Activated T-helper 17 cell treated with anti-CD3 and anti-CD28 coated beads, Interleukin-2, amount 50 U/mL, for 72 hours (primary cell): ENCODE measurements around the gene CENPB. TPM values are rescaled to one million over a fixed set of nuclear protein-coding genes. Genes with fewer than 3 reads are reported as not detected.

ENCODE experiments used
- ATAC-seq: fragments of 150-1000 bp; cut with Tn5 transposase; replicated peaks from 2 replicates; pipeline ENCODE4 v1.10.0; 2021; ENCODE audit warnings: mild to moderate bottlenecking, moderate library complexity
- H3K27ac Mint-ChIP-seq: one replicate; pipeline ENCODE4 v1.8.0; 2022; ENCODE audit warnings: mixed read lengths
- H3K27me3 Mint-ChIP-seq: one replicate; pipeline ENCODE4 v1.8.0; 2022; ENCODE audit warnings: mixed read lengths
- H3K36me3 Mint-ChIP-seq: one replicate; pipeline ENCODE4 v1.8.0; 2022; ENCODE audit warnings: low read depth, mild to moderate bottlenecking, mixed read lengths
- H3K4me1 Mint-ChIP-seq: one replicate; pipeline ENCODE4 v1.8.0; 2022; ENCODE audit warnings: mixed read lengths
- H3K4me3 Mint-ChIP-seq: one replicate; pipeline ENCODE4 v1.8.0; 2022; ENCODE audit warnings: mild to moderate bottlenecking, mixed read lengths
- H3K9me3 Mint-ChIP-seq: one replicate; pipeline ENCODE4 v1.8.0; 2022; ENCODE audit warnings: mixed read lengths
- total RNA-seq, 2 donors: library from RNA; stranded (reverse); gene quantifications; one replicate each; pipeline ENCODE4 v1.2.3, GENCODE V29; 2022

The CENPB gene
- total RNA-seq, 2 donors from 2014 or later = 42.3 to 82.1 TPM

DNA sequence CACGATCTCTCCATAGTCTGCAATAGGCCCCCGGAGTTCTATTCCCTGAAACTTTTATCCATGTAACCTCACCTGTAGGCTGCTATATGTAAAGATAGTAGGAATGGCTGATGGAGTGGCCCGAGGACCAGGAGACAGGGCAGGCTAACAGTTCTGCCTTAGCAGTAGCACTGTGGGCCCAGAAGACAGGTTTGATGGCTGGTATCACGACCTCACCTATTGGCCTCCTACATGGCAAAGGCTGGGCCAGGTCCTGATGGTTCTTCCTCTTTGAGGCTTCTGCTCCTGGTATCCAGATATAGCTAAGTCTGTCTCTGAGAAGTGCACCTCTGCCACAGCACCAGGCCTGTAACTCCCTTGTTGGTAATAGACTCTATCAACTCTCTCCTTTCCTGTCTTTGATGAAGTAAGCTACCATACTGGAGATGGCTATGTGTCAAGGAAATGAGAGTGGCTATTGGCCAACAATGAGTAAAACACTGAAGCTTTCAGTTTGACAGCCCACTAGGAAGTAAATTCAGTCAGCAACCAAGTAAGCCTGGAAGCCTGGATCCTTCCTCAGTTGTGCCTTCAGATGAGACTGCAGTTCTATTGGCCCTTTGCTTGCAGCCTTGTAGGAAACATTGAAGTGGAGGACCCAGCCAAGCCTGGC is 11.0 kb downstream of the CENPB start:
- Mint-ChIP-seq H3K27me3 (no peaks in the 10 kb centered on the region), H3K4me3 (no peak overlapping the region), H3K27ac (no peak overlapping the region), H3K4me1 (peaks cover 2% of the 10 kb centered on the region), H3K9me3 (no peaks in the 10 kb centered on the region), H3K36me3 (no peaks in the 10 kb centered on the region)
- peak; percentile 25 for ATAC-seq

DNA sequence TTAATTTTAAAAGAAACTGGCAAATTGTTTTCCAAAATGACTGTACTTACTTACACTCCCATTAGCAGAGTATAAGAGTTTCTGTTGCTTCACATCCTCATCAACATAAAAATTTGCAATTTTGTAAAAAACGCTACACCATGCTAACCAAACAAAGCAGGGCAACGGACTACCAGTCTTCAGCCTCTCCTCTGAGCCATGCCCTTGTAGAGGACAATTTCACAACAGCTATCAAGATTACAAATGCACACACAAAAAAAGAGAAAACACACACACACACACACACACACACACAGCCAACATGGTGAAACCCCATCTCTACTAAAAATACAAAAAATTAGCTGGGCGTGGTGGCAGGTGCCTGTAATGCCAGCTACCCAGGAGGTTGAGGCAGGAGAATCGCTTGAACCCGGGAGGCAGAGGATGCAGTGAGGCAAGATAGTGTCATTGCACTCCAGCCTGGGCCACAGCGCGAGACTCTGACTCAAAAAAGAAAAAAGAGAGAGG is 14.9 kb downstream of the CENPB start:
- H3K27me3 Mint-ChIP-seq = no peaks in the 10 kb centered on the region
- no peak overlapping the region for H3K27ac Mint-ChIP-seq
- H3K4me1 Mint-ChIP-seq = peaks cover 7% of the 10 kb centered on the region
- H3K9me3 Mint-ChIP-seq = no peaks in the 10 kb centered on the region
- H3K36me3 Mint-ChIP-seq = no peaks in the 10 kb centered on the region
- no peak overlapping the region for H3K4me3 Mint-ChIP-seq
- ATAC-seq = no peak

GRCh38 chr20:3768342-3769130 is 18.0 kb downstream of the CENPB start:
- Mint-ChIP-seq H3K27ac (peak overlapping the region; percentile 94), H3K4me1 (peaks cover 12% of the 10 kb centered on the region), H3K36me3 (no peaks in the 10 kb centered on the region), H3K9me3 (no peaks in the 10 kb centered on the region), H3K27me3 (no peaks in the 10 kb centered on the region), H3K4me3 (peak overlapping the region; percentile 89)
- peak; percentile 65 for ATAC-seq

- Mint-ChIP-seq H3K4me1 (peaks cover 12% of the 10 kb centered on the region), H3K9me3 (no peaks in the 10 kb centered on the region), H3K4me3 (peak within 1 kb of the TSS; percentile 89), H3K27ac (peak within 1 kb of the TSS; percentile 94), H3K27me3 (no peaks in the 10 kb centered on the region), H3K36me3 (no peaks in the 10 kb centered on the region)
- ATAC-seq = peak; percentile 94
Observed at GRCh38 chr20:3767427-3768341, 18.9 kb downstream of the CENPB start, which contains the start of gene ADISSP. Gene ADISSP, minus strand, starts transcription at chr20:3767753. Its CDS starts 7,653 bp downstream, at chr20:3760100.

DNA sequence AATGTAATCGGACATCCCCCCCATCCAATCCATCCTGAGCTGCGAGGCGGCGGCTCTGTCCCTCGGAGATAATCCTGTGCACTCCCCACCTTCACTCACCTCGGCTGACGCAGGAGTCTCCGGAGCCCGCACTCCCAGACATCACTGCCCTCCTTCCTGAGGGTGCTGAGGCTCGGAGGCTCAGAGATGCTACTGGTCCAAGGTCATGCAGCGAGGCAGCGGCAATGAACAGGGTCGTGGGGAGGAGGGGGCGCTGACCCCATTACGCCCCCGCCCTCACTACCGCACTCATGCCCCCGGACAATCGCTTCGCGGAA is 19.5 kb downstream of the CENPB start:
- H3K4me3 Mint-ChIP-seq = peak overlapping the region; percentile 89

GRCh38 chr20:3766422-3767109 is 20.0 kb downstream of the CENPB start:
- Mint-ChIP-seq H3K36me3 (peaks cover 5% of the 10 kb centered on the region), H3K27ac (peak overlapping the region; percentile 83), H3K9me3 (no peaks in the 10 kb centered on the region), H3K4me3 (peak overlapping the region; percentile 89), H3K4me1 (peaks cover 12% of the 10 kb centered on the region), H3K27me3 (no peaks in the 10 kb centered on the region)
- no peak for ATAC-seq

More for the DNA sequence above, 19.5 kb downstream of the CENPB start:
- Mint-ChIP-seq H3K4me1 (peaks cover 12% of the 10 kb centered on the region), H3K9me3 (no peaks in the 10 kb centered on the region), H3K27me3 (no peaks in the 10 kb centered on the region), H3K27ac (peak overlapping the region; percentile 83), H3K36me3 (peaks cover under 1% of the 10 kb centered on the region)
- ATAC-seq = no peak

DNA sequence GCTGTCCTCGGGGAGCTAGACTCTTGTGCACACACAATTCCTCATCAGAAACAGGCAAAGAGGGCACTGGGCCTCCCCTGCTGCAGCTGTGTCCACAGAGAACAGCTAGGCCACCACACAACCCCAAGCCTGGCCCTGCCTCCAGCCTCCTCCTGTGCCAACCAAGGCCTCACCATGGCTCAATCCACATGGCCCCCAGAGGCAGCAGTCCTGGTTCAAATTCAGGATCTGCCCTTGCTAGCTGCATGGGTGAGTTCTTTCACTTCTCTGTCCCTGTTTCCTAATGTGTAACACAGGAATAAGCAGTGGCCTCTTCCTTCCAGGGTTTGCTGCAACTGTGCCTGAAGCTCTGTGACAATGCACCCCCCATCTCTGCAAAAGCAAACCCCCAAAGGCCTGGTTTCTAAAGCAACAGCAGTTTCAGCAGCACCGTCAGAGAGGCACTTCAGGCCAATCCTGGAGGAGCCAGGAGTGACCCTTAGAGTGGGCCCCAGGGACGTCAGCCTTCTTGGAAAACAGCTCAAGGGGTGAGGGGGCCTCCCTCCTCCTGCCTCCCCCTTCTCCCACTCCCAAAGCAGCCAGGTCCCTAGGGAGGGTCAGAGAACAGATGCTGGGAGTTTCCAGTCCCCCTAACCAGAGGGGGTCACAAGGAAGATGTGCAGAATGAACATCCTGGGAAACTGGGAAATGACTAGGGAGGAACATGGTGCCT is 21.2 kb downstream of the CENPB start:
- H3K27ac Mint-ChIP-seq = no peak overlapping the region
- no peaks in the 10 kb centered on the region for H3K27me3 Mint-ChIP-seq
- H3K4me3 Mint-ChIP-seq = peak overlapping the region; percentile 89
- H3K9me3 Mint-ChIP-seq = no peaks in the 10 kb centered on the region
- H3K4me1 Mint-ChIP-seq = peaks cover 12% of the 10 kb centered on the region
- no peak for ATAC-seq
- peaks cover 7% of the 10 kb centered on the region for H3K36me3 Mint-ChIP-seq

DNA sequence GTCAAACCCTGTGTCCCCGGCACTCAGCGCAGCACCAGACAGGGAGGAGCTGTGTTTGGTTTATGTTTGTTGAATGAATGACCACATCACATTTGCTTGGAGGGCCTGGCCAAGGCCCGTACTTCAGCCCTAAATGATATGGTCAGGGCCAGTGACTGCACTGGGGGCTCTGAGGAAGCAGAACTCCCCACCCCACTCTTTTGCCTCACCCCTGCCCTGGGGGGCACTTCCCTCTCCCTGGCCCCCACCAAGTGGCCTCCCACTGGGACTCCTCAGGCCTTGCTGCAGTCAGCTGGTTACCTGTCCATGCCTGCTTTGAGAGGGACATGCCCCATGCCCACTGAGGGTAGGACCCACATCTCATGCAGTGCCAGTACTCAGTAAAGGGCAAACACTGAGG is 21.9 kb downstream of the CENPB start:
- Mint-ChIP-seq H3K4me1 (peaks cover 12% of the 10 kb centered on the region), H3K36me3 (peaks cover 7% of the 10 kb centered on the region), H3K27me3 (no peaks in the 10 kb centered on the region), H3K9me3 (no peaks in the 10 kb centered on the region), H3K4me3 (no peak overlapping the region), H3K27ac (no peak overlapping the region)
- ATAC-seq = no peak

GRCh38 chr20:3763671-3764601 is 22.6 kb downstream of the CENPB start:
- Mint-ChIP-seq H3K4me3 (no peak overlapping the region), H3K9me3 (no peaks in the 10 kb centered on the region), H3K27me3 (no peaks in the 10 kb centered on the region), H3K36me3 (peaks cover 7% of the 10 kb centered on the region), H3K4me1 (peaks cover 8% of the 10 kb centered on the region), H3K27ac (no peak overlapping the region)
- ATAC-seq = no peak

DNA sequence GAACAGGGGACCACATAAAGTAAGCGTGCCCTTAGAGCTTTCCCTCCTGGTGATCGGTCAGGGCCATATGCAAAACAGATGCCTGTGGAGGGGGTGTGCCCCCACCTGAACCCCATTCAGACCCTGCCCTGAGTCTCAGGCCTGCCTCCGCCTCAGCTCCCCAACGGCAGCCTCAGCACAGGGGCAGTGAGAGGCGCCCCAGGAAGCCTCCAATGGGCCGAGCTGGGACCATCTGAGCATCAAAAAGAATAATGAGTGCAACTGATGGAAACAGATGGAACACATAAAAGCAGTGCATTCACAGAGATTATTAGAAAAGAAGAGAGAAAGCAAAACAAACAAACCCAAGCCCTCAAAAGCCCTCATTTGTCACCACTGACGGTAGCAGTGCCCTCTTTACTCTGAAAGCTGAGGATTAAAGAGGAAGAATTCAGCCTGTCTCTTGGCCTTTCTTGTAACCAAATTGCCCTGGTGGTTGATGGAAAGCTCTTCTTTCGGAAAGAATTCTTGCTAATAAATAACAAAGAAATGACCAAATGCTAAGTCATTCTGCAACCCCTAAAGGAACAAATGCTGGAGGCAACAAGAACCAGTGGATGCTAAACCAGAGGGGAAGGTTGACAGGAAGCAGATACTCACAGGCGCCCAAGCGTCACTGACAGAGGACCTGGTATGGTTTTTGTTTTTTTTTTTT is 25.7 kb downstream of the CENPB start:
- Mint-ChIP-seq H3K4me3 (no peak overlapping the region), H3K9me3 (no peaks in the 10 kb centered on the region), H3K4me1 (no peaks in the 10 kb centered on the region), H3K36me3 (peaks cover 23% of the 10 kb centered on the region), H3K27ac (no peak overlapping the region), H3K27me3 (no peaks in the 10 kb centered on the region)
- no peak for ATAC-seq

GRCh38 chr20:3759884-3760283 is 26.7 kb downstream of the CENPB start:
- Mint-ChIP-seq H3K36me3 (peaks cover 23% of the 10 kb centered on the region), H3K4me3 (no peak overlapping the region), H3K27ac (peak overlapping the region; percentile 12), H3K4me1 (no peaks in the 10 kb centered on the region), H3K9me3 (no peaks in the 10 kb centered on the region), H3K27me3 (no peaks in the 10 kb centered on the region)
- no peak for ATAC-seq

- no peak for ATAC-seq
- H3K9me3 Mint-ChIP-seq = no peaks in the 10 kb centered on the region
- H3K36me3 Mint-ChIP-seq = peaks cover 23% of the 10 kb centered on the region
- peak overlapping the region; percentile 12 for H3K27ac Mint-ChIP-seq
- H3K4me1 Mint-ChIP-seq = no peaks in the 10 kb centered on the region
- H3K4me3 Mint-ChIP-seq = no peak overlapping the region
- H3K27me3 Mint-ChIP-seq = no peaks in the 10 kb centered on the region
Observed at GRCh38 chr20:3759316-3759823, 27.2 kb downstream of the CENPB start.
